Measurements from ENCODE around the gene SPRR2B.
"Not testable (repeated sequence)": the region's sequence is repeated elsewhere in the genome, so short reads cannot be mapped to it uniquely, and the experiment has no call there.

Gene SPRR2B

GRCh38 chr1:153071511-153071910 is at the start of gene SPRR2B:
Gene SPRR2B, minus strand, starts transcription at chr1:153071611. Its CDS starts 772 bp downstream, at chr1:153070839.
- DNase-seq (ENCODE audit: low read depth) = no peak

- DNase-seq (ENCODE audit: low read depth) = no peak
These were observed 49.5 kb upstream of the SPRR2B start for GRCh38 chr1:153120945-153121344.

- no peak for DNase-seq (ENCODE audit: low read depth)
These were observed 48.1 kb upstream of the SPRR2B start for GRCh38 chr1:153119491-153119971.

GRCh38 chr1:153115264-153115663 is 43.9 kb upstream of the SPRR2B start:
- DNase-seq (ENCODE audit: low read depth) = not testable (repeated sequence)

GRCh38 chr1:153113416-153113815 is 42.0 kb upstream of the SPRR2B start, which contains the start of gene SPRR2F:
Gene SPRR2F, minus strand, starts transcription at chr1:153113516. Its CDS starts 783 bp downstream, at chr1:153112733.
- no peak for DNase-seq (ENCODE audit: low read depth)

GRCh38 chr1:153112454-153112853 is 41.0 kb upstream of the SPRR2B start:
- not testable (repeated sequence) for DNase-seq (ENCODE audit: low read depth)

GRCh38 chr1:153100245-153100644 is 28.8 kb upstream of the SPRR2B start:
- no peak for DNase-seq (ENCODE audit: low read depth)

- no peak for DNase-seq (ENCODE audit: low read depth)
These were observed 28.1 kb upstream of the SPRR2B start for GRCh38 chr1:153099461-153100045.

GRCh38 chr1:153095764-153096163 is 24.4 kb upstream of the SPRR2B start:
- DNase-seq (ENCODE audit: low read depth) = no peak

- no peak for DNase-seq (ENCODE audit: low read depth)
These were observed 23.0 kb upstream of the SPRR2B start, which contains the start of gene SPRR2E for GRCh38 chr1:153094426-153094825. Gene SPRR2E, minus strand, starts transcription at chr1:153094526. Its CDS starts 775 bp downstream, at chr1:153093751.

- DNase-seq (ENCODE audit: low read depth) = no peak
These were observed 16.2 kb upstream of the SPRR2B start for GRCh38 chr1:153087652-153088051.

GRCh38 chr1:153081736-153082135 is 10.3 kb upstream of the SPRR2B start:
- no peak for DNase-seq (ENCODE audit: low read depth)

- DNase-seq (ENCODE audit: low read depth) = no peak
These were observed 1.7 kb upstream of the SPRR2B start for GRCh38 chr1:153072806-153073726.

GRCh38 chr1:153070243-153070642 is 1.2 kb downstream of the SPRR2B start:
- DNase-seq (ENCODE audit: low read depth) = no peak

- no peak for DNase-seq (ENCODE audit: low read depth)
These were observed 12.3 kb downstream of the SPRR2B start for GRCh38 chr1:153058826-153059784.

- DNase-seq (ENCODE audit: low read depth) = no peak
These were observed 13.3 kb downstream of the SPRR2B start for GRCh38 chr1:153058154-153058553.

GRCh38 chr1:153057375-153057774 is 14.0 kb downstream of the SPRR2B start, which contains the start of gene SPRR2A:
Gene SPRR2A, minus strand, starts transcription at chr1:153057512. Its CDS starts 777 bp downstream, at chr1:153056735.
- no peak for DNase-seq (ENCODE audit: low read depth)

- DNase-seq (ENCODE audit: low read depth) = not testable (repeated sequence)
These were observed 15.3 kb downstream of the SPRR2B start for GRCh38 chr1:153056111-153056510.

- DNase-seq (ENCODE audit: low read depth) = no peak
These were observed 22.2 kb downstream of the SPRR2B start for GRCh38 chr1:153049211-153049610.

- no peak for DNase-seq (ENCODE audit: low read depth)
These were observed 30.3 kb downstream of the SPRR2B start, which contains the start of gene SPRR2D for GRCh38 chr1:153040950-153041631. Gene SPRR2D, minus strand, starts transcription at chr1:153041120. Its CDS starts 774 bp downstream, at chr1:153040346.

- DNase-seq (ENCODE audit: low read depth) = no peak
These were observed 36.2 kb downstream of the SPRR2B start for GRCh38 chr1:153035211-153035610.

Data from stromal cell of bone marrow (primary cell).